Neural crest cell (in vitro differentiated cells): ENCODE measurements around the gene CCDC141. TPM values are rescaled to one million over a fixed set of nuclear protein-coding genes. Genes with fewer than 3 reads are reported as not detected.

Source experiments
- DNase-seq: peaks from one replicate; pipeline ENCODE4 v3.0.0; 2021; ENCODE audit warnings: low read depth, mixed read lengths, low spot score
- H3K27ac Mint-ChIP-seq: one replicate; pipeline ENCODE4 v1.8.0; 2021; ENCODE audit warnings: mild to moderate bottlenecking, mixed read lengths; ENCODE audit not compliant: unreplicated experiment
- H3K27me3 Mint-ChIP-seq: 2 replicates; pipeline ENCODE4 v1.8.0; 2021; ENCODE audit warnings: low read depth, mild to moderate bottlenecking, mixed read lengths
- H3K36me3 Mint-ChIP-seq: 2 replicates; pipeline ENCODE4 v1.8.0; 2021; ENCODE audit warnings: low read depth, mild to moderate bottlenecking, mixed read lengths
- H3K4me1 Mint-ChIP-seq: 2 replicates; pipeline ENCODE4 v1.8.0; 2021; ENCODE audit warnings: mixed read lengths
- H3K4me3 Mint-ChIP-seq: one replicate; pipeline ENCODE4 v1.8.0; 2021; ENCODE audit warnings: mild to moderate bottlenecking, mixed read lengths
- H3K9me3 Mint-ChIP-seq: 2 replicates; pipeline ENCODE4 v1.8.0; 2021; ENCODE audit warnings: mixed read lengths
- total RNA-seq: library from RNA; stranded (reverse); gene quantifications from 2 replicates; pipeline ENCODE4 v1.2.1, GENCODE V29; 2021
- TF ChIP-seq, protein P1 (sequence below): fragments of 200-600 bp; sonication (generic); conservative IDR thresholded peaks from 2 replicates; pipeline ENCODE4 v1.5.0; 2021; ENCODE audit warnings: antibody characterized with exemption, mild to moderate bottlenecking

Gene CCDC141
- total RNA-seq, 1 donor from 2014 or later, result not detected

DNA sequence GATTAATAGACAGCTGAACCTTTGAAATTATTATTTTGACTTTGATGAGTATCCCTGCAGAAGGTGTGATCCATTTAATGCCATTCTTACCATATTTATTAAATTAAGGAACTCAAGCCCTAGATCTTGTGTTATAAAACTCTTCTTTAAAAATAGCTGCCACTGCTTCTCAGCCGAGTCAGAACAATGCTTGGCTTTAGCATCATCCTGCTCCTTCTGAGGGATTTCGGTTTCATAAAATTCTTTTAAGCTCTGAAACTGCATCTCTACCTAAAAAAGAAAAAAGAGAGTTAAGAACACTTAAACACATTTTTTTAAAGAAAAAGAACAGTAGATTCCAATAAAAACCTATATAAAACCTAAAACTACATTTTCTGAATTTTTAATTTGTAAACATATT lies 172.1 kb downstream of the CCDC141 start:
- H3K4me1 Mint-ChIP-seq, result no peaks in the 10 kb centered on the region
- H3K9me3 Mint-ChIP-seq, result no peaks in the 10 kb centered on the region
- H3K27ac Mint-ChIP-seq, result no peak overlapping the region
- TF ChIP-seq, protein P1, sequence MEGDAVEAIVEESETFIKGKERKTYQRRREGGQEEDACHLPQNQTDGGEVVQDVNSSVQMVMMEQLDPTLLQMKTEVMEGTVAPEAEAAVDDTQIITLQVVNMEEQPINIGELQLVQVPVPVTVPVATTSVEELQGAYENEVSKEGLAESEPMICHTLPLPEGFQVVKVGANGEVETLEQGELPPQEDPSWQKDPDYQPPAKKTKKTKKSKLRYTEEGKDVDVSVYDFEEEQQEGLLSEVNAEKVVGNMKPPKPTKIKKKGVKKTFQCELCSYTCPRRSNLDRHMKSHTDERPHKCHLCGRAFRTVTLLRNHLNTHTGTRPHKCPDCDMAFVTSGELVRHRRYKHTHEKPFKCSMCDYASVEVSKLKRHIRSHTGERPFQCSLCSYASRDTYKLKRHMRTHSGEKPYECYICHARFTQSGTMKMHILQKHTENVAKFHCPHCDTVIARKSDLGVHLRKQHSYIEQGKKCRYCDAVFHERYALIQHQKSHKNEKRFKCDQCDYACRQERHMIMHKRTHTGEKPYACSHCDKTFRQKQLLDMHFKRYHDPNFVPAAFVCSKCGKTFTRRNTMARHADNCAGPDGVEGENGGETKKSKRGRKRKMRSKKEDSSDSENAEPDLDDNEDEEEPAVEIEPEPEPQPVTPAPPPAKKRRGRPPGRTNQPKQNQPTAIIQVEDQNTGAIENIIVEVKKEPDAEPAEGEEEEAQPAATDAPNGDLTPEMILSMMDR, result no peak
- H3K36me3 Mint-ChIP-seq, result no peaks in the 10 kb centered on the region
- no peaks in the 10 kb centered on the region for H3K27me3 Mint-ChIP-seq
- no peak for DNase-seq
- H3K4me3 Mint-ChIP-seq, result no peak overlapping the region

DNA sequence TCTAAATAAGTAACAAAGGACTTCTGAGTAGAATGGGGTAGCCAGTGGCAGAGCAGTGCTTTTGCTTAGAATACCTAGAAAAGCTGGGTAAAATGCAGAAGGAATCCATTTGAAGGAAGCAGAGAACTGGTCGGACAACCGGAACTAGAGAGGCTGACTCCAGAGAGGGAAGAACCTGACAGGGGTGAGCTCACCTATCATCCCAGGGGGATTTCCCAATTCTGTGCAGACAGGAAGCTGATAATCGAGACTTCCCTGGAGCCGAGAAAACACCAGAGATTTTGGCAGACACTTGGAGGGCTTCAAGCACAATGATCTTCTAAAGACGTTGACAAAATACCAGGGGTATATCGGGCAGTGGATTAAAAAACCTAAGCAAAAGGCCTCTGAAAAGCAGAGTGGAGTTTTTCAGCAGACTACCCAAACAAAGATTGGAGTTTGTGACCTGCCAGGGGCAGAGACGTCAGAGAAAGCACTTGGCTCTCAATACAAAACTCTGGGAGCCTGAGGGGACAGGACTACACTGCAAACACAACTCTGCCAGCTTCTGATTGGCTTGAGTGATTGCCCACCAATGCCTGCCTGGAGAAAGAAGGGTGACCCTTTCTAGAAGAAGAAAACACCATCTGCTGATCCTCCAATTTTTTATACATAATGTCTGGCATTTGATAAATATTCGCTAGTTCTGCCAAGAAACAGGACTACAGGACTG lies 175.3 kb downstream of the CCDC141 start:
- Mint-ChIP-seq H3K9me3 (no peaks in the 10 kb centered on the region), H3K27me3 (peaks cover 3% of the 10 kb centered on the region), H3K4me3 (no peak overlapping the region), H3K4me1 (no peaks in the 10 kb centered on the region), H3K36me3 (no peaks in the 10 kb centered on the region), H3K27ac (no peak overlapping the region)
- DNase-seq, result no peak
- TF ChIP-seq, protein P1, result no peak

DNA sequence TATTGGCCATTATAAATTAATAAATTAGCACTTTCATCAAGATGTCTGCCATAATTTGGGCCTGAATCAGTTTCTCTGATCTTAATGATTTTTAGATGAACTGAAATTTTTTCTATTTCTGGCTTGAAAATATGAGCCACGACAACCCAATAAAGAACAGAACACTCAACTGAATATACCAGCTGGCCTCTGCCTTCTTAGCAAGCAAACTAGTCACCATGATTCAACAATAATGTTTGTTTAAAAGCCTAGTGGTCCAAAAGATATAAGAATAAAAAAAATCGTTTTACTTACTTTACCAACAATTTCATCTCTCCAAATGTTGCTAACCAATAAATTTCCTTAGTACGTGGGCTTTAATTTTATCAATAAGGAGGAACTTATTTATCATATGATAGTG lies 176.0 kb downstream of the CCDC141 start:
- DNase-seq, result no peak
- H3K9me3 Mint-ChIP-seq, result no peaks in the 10 kb centered on the region
- no peak overlapping the region for H3K4me3 Mint-ChIP-seq
- TF ChIP-seq, protein P1, result no peak
- H3K4me1 Mint-ChIP-seq, result no peaks in the 10 kb centered on the region
- H3K36me3 Mint-ChIP-seq, result no peaks in the 10 kb centered on the region
- peaks cover 3% of the 10 kb centered on the region for H3K27me3 Mint-ChIP-seq
- H3K27ac Mint-ChIP-seq, result no peak overlapping the region

DNA sequence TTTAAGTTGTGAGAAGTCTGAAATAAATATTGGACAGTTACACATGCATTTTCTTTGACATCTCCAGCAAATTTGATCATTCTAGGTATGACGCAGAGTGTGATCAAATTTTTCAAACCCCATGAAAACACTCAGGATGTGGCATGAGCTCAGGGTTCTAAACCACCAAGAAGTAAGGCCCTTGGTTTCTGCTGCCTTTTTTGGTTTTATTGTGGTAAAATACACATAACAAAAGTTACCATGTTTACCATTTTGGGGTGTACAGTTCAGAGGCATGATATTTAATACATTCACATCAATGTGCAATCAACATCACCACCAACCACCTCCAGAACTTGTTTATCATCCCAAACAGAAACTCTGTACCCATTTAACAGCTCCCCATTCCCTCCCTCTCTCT lies 178.4 kb downstream of the CCDC141 start:
- Mint-ChIP-seq H3K27me3 (peaks cover 3% of the 10 kb centered on the region), H3K4me3 (no peak overlapping the region), H3K9me3 (no peaks in the 10 kb centered on the region), H3K27ac (no peak overlapping the region), H3K36me3 (no peaks in the 10 kb centered on the region), H3K4me1 (no peaks in the 10 kb centered on the region)
- no peak for DNase-seq
- TF ChIP-seq, protein P1, result no peak

GRCh38 chr2:178870703-178871102 lies 179.2 kb downstream of the CCDC141 start:
- TF ChIP-seq, protein P1, result no peak
- Mint-ChIP-seq H3K27ac (no peak overlapping the region), H3K9me3 (no peaks in the 10 kb centered on the region), H3K4me3 (no peak overlapping the region), H3K36me3 (no peaks in the 10 kb centered on the region), H3K27me3 (peaks cover 3% of the 10 kb centered on the region), H3K4me1 (no peaks in the 10 kb centered on the region)
- DNase-seq, result no peak
